Measurements from ENCODE around the gene DNAH14. TPM values are rescaled to one million over a fixed set of nuclear protein-coding genes. Genes with fewer than 3 reads are reported as not detected.

DNAH14 gene
- total RNA-seq, 3 donors from 2014 or later = 6.1 to 38.6 (median 23.9) TPM

GRCh38 chr1:225355863-225356262 is 426.4 kb downstream of the DNAH14 start:
- H3K4me3 ChIP-seq = no peak overlapping the region
- intact Hi-C loops (cut with DNase I; ENCODE audit: low total_unique reads) = no loop called here
- H3K4me1 ChIP-seq = no peaks in the 10 kb centered on the region
- no peaks in the 10 kb centered on the region for H3K9me3 ChIP-seq
- DNase-seq (ENCODE audit: low spot score in 2 of 2) = no peak
- no peak overlapping the region for H3K27ac ChIP-seq
- no peaks in the 10 kb centered on the region for H3K36me3 ChIP-seq
- H3K27me3 ChIP-seq = no peaks in the 10 kb centered on the region
- TF ChIP-seq CTCF (IDR thresholded peaks at IDR 0.05) (no peak), POLR2A (IDR thresholded peaks at IDR 0.05) (no peak), POLR2AphosphoS5 (IDR thresholded peaks at IDR 0.05) (no peak)

- Histone ChIP-seq H3K9me3 (no peaks in the 10 kb centered on the region), H3K36me3 (no peaks in the 10 kb centered on the region), H3K4me3 (no peak overlapping the region), H3K27ac (no peak overlapping the region), H3K4me1 (no peaks in the 10 kb centered on the region), H3K27me3 (no peaks in the 10 kb centered on the region)
- intact Hi-C loops (cut with DNase I; ENCODE audit: low total_unique reads) = no loop called here
- no peak for DNase-seq (ENCODE audit: low spot score in 2 of 2)
- no peak for TF ChIP-seq POLR2A (IDR thresholded peaks at IDR 0.05)
- no peak for TF ChIP-seq POLR2AphosphoS5 (IDR thresholded peaks at IDR 0.05)
- no peak for TF ChIP-seq CTCF (IDR thresholded peaks at IDR 0.05)
These were observed 430.6 kb downstream of the DNAH14 start for GRCh38 chr1:225360119-225360518.

GRCh38 chr1:225361176-225361575 is 431.7 kb downstream of the DNAH14 start:
- TF ChIP-seq POLR2A (IDR thresholded peaks at IDR 0.05) (no peak), POLR2AphosphoS5 (IDR thresholded peaks at IDR 0.05) (no peak), CTCF (IDR thresholded peaks at IDR 0.05) (no peak)
- intact Hi-C loops (cut with DNase I; ENCODE audit: low total_unique reads) = no loop called here
- no peaks in the 10 kb centered on the region for H3K9me3 ChIP-seq
- H3K27ac ChIP-seq = no peak overlapping the region
- no peak for DNase-seq (ENCODE audit: low spot score in 2 of 2)
- H3K4me1 ChIP-seq = no peaks in the 10 kb centered on the region
- no peaks in the 10 kb centered on the region for H3K36me3 ChIP-seq
- no peaks in the 10 kb centered on the region for H3K27me3 ChIP-seq
- no peak overlapping the region for H3K4me3 ChIP-seq

- H3K36me3 ChIP-seq = no peaks in the 10 kb centered on the region
- H3K27me3 ChIP-seq = no peaks in the 10 kb centered on the region
- no peak for DNase-seq (ENCODE audit: low spot score in 2 of 2)
- TF ChIP-seq POLR2AphosphoS5 (IDR thresholded peaks at IDR 0.05) = no peak
- TF ChIP-seq POLR2A (IDR thresholded peaks at IDR 0.05) = no peak
- no peak for TF ChIP-seq CTCF (IDR thresholded peaks at IDR 0.05)
- intact Hi-C loops (cut with DNase I; ENCODE audit: low total_unique reads) = no loop called here
- no peak overlapping the region for H3K4me3 ChIP-seq
- H3K9me3 ChIP-seq = no peaks in the 10 kb centered on the region
- no peaks in the 10 kb centered on the region for H3K4me1 ChIP-seq
- H3K27ac ChIP-seq = no peak overlapping the region
These were observed 433.3 kb downstream of the DNAH14 start for GRCh38 chr1:225362805-225363204.

GRCh38 chr1:225364439-225364838 is 435.0 kb downstream of the DNAH14 start:
- Histone ChIP-seq H3K36me3 (no peaks in the 10 kb centered on the region), H3K4me3 (no peak overlapping the region), H3K27me3 (no peaks in the 10 kb centered on the region), H3K4me1 (no peaks in the 10 kb centered on the region), H3K27ac (no peak overlapping the region), H3K9me3 (no peaks in the 10 kb centered on the region)
- intact Hi-C loops (cut with DNase I; ENCODE audit: low total_unique reads) = no loop called here
- no peak for DNase-seq (ENCODE audit: low spot score in 2 of 2)
- no peak for TF ChIP-seq CTCF (IDR thresholded peaks at IDR 0.05)
- TF ChIP-seq POLR2A (IDR thresholded peaks at IDR 0.05) = no peak
- no peak for TF ChIP-seq POLR2AphosphoS5 (IDR thresholded peaks at IDR 0.05)

Data from breast epithelium (tissue), 4 donors.